GM18907 (cell line): ENCODE results near the gene VSNL1.

Experiments
- ATAC-seq: cut with Tn5 transposase; IDR thresholded peaks from one replicate; pipeline ENCODE4 v1.9.1; 2021; ENCODE audit warnings: mild to moderate bottlenecking, moderate library complexity; ENCODE audit not compliant: unreplicated experiment

The VSNL1 gene

DNA sequence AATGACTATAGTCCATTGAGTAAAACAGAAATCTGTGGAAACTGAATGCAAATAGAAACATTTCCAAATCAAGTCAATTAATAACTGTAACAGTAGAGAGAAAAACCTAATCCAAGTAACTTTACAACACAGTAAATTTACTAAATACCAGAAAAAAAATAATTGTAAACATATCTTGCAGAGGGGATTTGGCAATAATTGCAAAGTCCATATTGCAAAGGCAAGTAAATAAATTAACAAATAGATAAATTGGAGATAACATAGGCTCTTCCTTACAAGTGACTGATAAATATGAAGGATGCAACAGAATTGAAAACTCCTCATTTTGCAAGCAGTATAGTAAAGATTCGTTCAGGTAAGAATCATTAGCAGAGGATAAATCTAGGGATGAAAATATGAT, 148.1 kb downstream of the VSNL1 start:
- no peak for ATAC-seq

DNA sequence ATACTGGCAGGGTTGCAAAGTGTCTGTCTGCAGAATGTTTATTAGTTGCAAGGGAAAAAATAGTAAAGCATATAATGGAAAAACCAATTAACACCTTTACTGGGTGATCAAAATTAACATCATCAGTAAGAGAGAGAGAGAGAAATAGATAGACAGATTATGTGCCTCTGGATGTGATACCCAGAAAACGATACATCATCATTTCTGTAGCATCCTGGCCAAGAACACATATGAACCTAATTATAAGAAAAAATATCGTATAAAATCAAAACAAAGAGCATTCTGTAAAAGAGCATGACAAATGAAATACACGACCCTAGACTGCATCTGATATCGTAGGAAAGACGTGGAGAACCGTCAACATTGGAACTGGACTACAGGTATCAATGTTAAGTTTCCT, 148.5 kb downstream of the VSNL1 start:
- ATAC-seq = no peak

DNA sequence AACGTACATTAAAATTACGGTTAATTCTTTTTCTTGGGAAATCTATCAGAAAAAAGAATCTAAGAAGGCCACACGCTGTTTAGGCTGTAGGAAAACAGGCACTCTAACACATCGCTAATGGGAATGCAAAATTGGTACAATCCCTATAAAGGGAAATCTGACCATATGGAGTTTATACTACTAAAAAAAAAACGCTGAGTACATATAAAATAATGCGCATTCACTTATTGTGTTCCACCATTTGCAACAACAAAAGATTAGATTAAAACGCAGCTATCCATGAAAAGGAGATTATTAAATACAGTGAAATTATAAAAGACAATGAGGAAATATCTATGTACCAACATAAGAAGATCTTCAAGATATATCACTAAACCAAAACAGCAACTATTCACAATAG, 150.3 kb downstream of the VSNL1 start:
- ATAC-seq = no peak
